Measurements from ENCODE around the gene PTPRG.

DNA sequence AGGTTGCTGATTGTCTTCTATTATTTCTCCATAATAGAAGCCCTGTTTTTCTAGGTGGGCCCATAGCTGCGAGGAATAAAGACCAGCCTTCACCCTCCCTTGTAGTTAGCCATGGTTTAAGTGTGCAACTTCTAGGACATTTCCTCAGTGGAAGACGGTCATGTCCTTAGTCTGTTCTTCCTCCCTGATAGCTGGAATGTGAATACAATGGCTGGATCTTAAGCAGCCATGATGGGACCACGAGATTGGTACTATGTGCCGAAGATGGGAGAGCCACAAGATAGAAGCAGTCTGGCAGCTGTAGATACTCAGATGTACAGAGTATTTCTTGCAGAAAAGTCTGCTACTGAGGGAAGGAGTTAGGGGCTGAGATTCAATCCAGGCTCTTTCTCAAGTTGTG, 152.9 kb downstream of the PTPRG start:
- TF ChIP-seq, protein P1, sequence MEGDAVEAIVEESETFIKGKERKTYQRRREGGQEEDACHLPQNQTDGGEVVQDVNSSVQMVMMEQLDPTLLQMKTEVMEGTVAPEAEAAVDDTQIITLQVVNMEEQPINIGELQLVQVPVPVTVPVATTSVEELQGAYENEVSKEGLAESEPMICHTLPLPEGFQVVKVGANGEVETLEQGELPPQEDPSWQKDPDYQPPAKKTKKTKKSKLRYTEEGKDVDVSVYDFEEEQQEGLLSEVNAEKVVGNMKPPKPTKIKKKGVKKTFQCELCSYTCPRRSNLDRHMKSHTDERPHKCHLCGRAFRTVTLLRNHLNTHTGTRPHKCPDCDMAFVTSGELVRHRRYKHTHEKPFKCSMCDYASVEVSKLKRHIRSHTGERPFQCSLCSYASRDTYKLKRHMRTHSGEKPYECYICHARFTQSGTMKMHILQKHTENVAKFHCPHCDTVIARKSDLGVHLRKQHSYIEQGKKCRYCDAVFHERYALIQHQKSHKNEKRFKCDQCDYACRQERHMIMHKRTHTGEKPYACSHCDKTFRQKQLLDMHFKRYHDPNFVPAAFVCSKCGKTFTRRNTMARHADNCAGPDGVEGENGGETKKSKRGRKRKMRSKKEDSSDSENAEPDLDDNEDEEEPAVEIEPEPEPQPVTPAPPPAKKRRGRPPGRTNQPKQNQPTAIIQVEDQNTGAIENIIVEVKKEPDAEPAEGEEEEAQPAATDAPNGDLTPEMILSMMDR (conservative IDR thresholded peaks at IDR 0.05; ENCODE audit: low read depth in 2 of 2), result no peak
- TF ChIP-seq, protein P2, sequence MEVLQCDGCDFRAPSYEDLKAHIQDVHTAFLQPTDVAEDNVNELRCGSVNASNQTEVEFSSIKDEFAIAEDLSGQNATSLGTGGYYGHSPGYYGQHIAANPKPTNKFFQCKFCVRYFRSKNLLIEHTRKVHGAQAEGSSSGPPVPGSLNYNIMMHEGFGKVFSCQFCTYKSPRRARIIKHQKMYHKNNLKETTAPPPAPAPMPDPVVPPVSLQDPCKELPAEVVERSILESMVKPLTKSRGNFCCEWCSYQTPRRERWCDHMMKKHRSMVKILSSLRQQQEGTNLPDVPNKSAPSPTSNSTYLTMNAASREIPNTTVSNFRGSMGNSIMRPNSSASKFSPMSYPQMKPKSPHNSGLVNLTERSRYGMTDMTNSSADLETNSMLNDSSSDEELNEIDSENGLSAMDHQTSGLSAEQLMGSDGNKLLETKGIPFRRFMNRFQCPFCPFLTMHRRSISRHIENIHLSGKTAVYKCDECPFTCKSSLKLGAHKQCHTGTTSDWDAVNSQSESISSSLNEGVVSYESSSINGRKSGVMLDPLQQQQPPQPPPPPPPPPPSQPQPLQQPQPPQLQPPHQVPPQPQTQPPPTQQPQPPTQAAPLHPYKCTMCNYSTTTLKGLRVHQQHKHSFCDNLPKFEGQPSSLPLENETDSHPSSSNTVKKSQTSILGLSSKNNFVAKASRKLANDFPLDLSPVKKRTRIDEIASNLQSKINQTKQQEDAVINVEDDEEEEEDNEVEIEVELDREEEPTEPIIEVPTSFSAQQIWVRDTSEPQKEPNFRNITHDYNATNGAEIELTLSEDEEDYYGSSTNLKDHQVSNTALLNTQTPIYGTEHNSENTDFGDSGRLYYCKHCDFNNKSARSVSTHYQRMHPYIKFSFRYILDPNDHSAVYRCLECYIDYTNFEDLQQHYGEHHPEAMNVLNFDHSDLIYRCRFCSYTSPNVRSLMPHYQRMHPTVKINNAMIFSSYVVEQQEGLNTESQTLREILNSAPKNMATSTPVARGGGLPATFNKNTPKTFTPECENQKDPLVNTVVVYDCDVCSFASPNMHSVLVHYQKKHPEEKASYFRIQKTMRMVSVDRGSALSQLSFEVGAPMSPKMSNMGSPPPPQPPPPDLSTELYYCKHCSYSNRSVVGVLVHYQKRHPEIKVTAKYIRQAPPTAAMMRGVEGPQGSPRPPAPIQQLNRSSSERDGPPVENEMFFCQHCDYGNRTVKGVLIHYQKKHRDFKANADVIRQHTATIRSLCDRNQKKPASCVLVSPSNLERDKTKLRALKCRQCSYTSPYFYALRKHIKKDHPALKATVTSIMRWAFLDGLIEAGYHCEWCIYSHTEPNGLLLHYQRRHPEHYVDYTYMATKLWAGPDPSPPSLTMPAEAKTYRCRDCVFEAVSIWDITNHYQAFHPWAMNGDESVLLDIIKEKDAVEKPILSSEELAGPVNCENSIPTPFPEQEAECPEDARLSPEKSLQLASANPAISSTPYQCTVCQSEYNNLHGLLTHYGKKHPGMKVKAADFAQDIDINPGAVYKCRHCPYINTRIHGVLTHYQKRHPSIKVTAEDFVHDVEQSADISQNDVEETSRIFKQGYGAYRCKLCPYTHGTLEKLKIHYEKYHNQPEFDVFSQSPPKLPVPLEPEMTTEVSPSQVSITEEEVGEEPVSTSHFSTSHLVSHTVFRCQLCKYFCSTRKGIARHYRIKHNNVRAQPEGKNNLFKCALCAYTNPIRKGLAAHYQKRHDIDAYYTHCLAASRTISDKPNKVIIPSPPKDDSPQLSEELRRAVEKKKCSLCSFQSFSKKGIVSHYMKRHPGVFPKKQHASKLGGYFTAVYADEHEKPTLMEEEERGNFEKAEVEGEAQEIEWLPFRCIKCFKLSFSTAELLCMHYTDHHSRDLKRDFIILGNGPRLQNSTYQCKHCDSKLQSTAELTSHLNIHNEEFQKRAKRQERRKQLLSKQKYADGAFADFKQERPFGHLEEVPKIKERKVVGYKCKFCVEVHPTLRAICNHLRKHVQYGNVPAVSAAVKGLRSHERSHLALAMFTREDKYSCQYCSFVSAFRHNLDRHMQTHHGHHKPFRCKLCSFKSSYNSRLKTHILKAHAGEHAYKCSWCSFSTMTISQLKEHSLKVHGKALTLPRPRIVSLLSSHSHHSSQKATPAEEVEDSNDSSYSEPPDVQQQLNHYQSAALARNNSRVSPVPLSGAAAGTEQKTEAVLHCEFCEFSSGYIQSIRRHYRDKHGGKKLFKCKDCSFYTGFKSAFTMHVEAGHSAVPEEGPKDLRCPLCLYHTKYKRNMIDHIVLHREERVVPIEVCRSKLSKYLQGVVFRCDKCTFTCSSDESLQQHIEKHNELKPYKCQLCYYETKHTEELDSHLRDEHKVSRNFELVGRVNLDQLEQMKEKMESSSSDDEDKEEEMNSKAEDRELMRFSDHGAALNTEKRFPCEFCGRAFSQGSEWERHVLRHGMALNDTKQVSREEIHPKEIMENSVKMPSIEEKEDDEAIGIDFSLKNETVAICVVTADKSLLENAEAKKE (CRISPR knock-in tag; IDR thresholded peaks at IDR 0.05), result no peak
- TF ChIP-seq EZH2 (IDR thresholded peaks at IDR 0.05; ENCODE audit: low read depth, unreplicated experiment) (no peak), POLR2AphosphoS5 (IDR thresholded peaks at IDR 0.05; ENCODE audit: low read depth) (no peak), JUNB (IDR thresholded peaks at IDR 0.05; ENCODE audit: unreplicated experiment) (no peak), EZH2phosphoT487 (IDR thresholded peaks at IDR 0.05; ENCODE audit: unreplicated experiment) (no peak), ZNF114 (CRISPR knock-in tag; IDR thresholded peaks at IDR 0.05) (no peak), CREB1 (CRISPR knock-in tag; IDR thresholded peaks at IDR 0.05; ENCODE audit: low read depth) (no peak)
- TF ChIP-seq, protein P3, sequence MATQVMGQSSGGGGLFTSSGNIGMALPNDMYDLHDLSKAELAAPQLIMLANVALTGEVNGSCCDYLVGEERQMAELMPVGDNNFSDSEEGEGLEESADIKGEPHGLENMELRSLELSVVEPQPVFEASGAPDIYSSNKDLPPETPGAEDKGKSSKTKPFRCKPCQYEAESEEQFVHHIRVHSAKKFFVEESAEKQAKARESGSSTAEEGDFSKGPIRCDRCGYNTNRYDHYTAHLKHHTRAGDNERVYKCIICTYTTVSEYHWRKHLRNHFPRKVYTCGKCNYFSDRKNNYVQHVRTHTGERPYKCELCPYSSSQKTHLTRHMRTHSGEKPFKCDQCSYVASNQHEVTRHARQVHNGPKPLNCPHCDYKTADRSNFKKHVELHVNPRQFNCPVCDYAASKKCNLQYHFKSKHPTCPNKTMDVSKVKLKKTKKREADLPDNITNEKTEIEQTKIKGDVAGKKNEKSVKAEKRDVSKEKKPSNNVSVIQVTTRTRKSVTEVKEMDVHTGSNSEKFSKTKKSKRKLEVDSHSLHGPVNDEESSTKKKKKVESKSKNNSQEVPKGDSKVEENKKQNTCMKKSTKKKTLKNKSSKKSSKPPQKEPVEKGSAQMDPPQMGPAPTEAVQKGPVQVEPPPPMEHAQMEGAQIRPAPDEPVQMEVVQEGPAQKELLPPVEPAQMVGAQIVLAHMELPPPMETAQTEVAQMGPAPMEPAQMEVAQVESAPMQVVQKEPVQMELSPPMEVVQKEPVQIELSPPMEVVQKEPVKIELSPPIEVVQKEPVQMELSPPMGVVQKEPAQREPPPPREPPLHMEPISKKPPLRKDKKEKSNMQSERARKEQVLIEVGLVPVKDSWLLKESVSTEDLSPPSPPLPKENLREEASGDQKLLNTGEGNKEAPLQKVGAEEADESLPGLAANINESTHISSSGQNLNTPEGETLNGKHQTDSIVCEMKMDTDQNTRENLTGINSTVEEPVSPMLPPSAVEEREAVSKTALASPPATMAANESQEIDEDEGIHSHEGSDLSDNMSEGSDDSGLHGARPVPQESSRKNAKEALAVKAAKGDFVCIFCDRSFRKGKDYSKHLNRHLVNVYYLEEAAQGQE (IDR thresholded peaks at IDR 0.05; ENCODE audit: unreplicated experiment), result no peak

All from GM23338 (cell line).